Measurements from ENCODE around the gene CPNE9. TPM values are rescaled to one million over a fixed set of nuclear protein-coding genes. Genes with fewer than 3 reads are reported as not detected.

CPNE9 gene
- total RNA-seq, 1 donor from 2014 or later, result not detected

GRCh38 chr3:9732080-9732739 lies 28.6 kb downstream of the CPNE9 start:
- H3K36me3 Mint-ChIP-seq (ENCODE audit: unreplicated experiment), result peaks cover 16% of the 10 kb centered on the region

DNA sequence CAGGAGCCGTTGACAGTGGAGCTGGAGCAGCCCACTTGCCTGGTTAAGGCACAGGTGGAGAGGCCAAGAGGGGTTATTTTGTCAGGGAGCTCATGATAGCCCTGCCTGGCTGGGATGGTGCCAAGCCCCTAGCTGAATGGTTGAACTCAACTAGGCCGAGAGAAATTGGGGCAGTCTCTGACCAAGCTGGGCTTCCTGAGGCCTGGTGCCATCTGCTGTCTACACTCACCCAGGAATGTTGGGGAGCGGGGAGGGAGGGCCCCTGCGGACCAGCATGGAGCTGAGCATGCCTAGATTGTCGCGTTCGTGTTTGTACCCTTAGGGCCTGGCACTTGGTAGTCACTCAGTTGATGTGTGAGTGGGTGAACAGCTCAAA lies 29.1 kb downstream of the CPNE9 start:
- no peaks in the 10 kb centered on the region for H3K9me3 Mint-ChIP-seq (ENCODE audit: unreplicated experiment)
- peaks cover 16% of the 10 kb centered on the region for H3K36me3 Mint-ChIP-seq (ENCODE audit: unreplicated experiment)
- DNase-seq (ENCODE audit: extremely low spot score, unreplicated experiment), result no peak
- TF ChIP-seq, protein P1, sequence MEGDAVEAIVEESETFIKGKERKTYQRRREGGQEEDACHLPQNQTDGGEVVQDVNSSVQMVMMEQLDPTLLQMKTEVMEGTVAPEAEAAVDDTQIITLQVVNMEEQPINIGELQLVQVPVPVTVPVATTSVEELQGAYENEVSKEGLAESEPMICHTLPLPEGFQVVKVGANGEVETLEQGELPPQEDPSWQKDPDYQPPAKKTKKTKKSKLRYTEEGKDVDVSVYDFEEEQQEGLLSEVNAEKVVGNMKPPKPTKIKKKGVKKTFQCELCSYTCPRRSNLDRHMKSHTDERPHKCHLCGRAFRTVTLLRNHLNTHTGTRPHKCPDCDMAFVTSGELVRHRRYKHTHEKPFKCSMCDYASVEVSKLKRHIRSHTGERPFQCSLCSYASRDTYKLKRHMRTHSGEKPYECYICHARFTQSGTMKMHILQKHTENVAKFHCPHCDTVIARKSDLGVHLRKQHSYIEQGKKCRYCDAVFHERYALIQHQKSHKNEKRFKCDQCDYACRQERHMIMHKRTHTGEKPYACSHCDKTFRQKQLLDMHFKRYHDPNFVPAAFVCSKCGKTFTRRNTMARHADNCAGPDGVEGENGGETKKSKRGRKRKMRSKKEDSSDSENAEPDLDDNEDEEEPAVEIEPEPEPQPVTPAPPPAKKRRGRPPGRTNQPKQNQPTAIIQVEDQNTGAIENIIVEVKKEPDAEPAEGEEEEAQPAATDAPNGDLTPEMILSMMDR (IDR thresholded peaks at IDR 0.05), result no peak
- peak overlapping the region; percentile 50 for H3K27ac Mint-ChIP-seq (ENCODE audit: unreplicated experiment)
- H3K4me3 Mint-ChIP-seq (ENCODE audit: unreplicated experiment), result peak overlapping the region; percentile 80
- peaks cover 2% of the 10 kb centered on the region for H3K27me3 Mint-ChIP-seq (ENCODE audit: unreplicated experiment)
- peaks cover 27% of the 10 kb centered on the region for H3K4me1 Mint-ChIP-seq (ENCODE audit: unreplicated experiment)

More at GRCh38 chr3:9732080-9732739, 28.6 kb downstream of the CPNE9 start:
- peak overlapping the region; percentile 50 for H3K27ac Mint-ChIP-seq (ENCODE audit: unreplicated experiment)
- no peak for DNase-seq (ENCODE audit: extremely low spot score, unreplicated experiment)
- peak overlapping the region; percentile 80 for H3K4me3 Mint-ChIP-seq (ENCODE audit: unreplicated experiment)
- peaks cover 27% of the 10 kb centered on the region for H3K4me1 Mint-ChIP-seq (ENCODE audit: unreplicated experiment)
- H3K9me3 Mint-ChIP-seq (ENCODE audit: unreplicated experiment), result no peaks in the 10 kb centered on the region
- TF ChIP-seq, protein P1 (IDR thresholded peaks at IDR 0.05), result no peak
- peaks cover 7% of the 10 kb centered on the region for H3K27me3 Mint-ChIP-seq (ENCODE audit: unreplicated experiment)

- H3K4me3 Mint-ChIP-seq (ENCODE audit: unreplicated experiment), result no peak overlapping the region
- H3K9me3 Mint-ChIP-seq (ENCODE audit: unreplicated experiment), result no peaks in the 10 kb centered on the region
- no peak for DNase-seq (ENCODE audit: extremely low spot score, unreplicated experiment)
- TF ChIP-seq, protein P1 (IDR thresholded peaks at IDR 0.05), result no peak
- H3K27me3 Mint-ChIP-seq (ENCODE audit: unreplicated experiment), result no peaks in the 10 kb centered on the region
- H3K4me1 Mint-ChIP-seq (ENCODE audit: unreplicated experiment), result peaks cover 17% of the 10 kb centered on the region
- H3K36me3 Mint-ChIP-seq (ENCODE audit: unreplicated experiment), result peaks cover 46% of the 10 kb centered on the region
- H3K27ac Mint-ChIP-seq (ENCODE audit: unreplicated experiment), result no peak overlapping the region
Observed at GRCh38 chr3:9736831-9737230, 33.2 kb downstream of the CPNE9 start.

GRCh38 chr3:9739181-9739580 lies 35.5 kb downstream of the CPNE9 start:
- Mint-ChIP-seq H3K27ac (ENCODE audit: unreplicated experiment) (no peak overlapping the region), H3K4me1 (ENCODE audit: unreplicated experiment) (no peaks in the 10 kb centered on the region), H3K27me3 (ENCODE audit: unreplicated experiment) (no peaks in the 10 kb centered on the region), H3K4me3 (ENCODE audit: unreplicated experiment) (no peak overlapping the region), H3K9me3 (ENCODE audit: unreplicated experiment) (no peaks in the 10 kb centered on the region), H3K36me3 (ENCODE audit: unreplicated experiment) (peaks cover 57% of the 10 kb centered on the region)
- TF ChIP-seq, protein P1 (IDR thresholded peaks at IDR 0.05), result no peak
- no peak for DNase-seq (ENCODE audit: extremely low spot score, unreplicated experiment)

DNA sequence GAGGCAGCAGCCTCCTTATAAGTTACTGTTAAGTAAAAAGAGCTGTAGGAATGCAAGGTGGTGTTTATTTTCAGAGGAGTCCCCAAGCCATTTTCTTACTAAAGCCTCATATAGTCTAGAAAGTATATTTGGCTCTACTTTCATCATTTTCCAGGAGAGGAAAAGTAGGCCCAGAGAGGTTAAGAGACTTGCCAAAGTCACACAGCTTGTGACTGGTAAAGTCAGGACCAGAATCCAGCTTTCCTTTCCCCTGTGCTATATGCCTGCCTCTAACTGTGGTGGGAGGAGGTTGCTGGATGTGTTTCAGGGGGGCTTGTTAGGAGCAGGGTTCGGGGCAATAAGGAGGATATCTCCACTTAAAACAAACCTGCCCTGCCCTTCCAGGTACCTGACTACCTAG lies 38.9 kb downstream of the CPNE9 start:
- H3K27ac Mint-ChIP-seq (ENCODE audit: unreplicated experiment), result no peak overlapping the region
- peaks cover 63% of the 10 kb centered on the region for H3K36me3 Mint-ChIP-seq (ENCODE audit: unreplicated experiment)
- DNase-seq (ENCODE audit: extremely low spot score, unreplicated experiment), result no peak
- H3K4me1 Mint-ChIP-seq (ENCODE audit: unreplicated experiment), result peaks cover 2% of the 10 kb centered on the region
- H3K4me3 Mint-ChIP-seq (ENCODE audit: unreplicated experiment), result no peak overlapping the region
- H3K9me3 Mint-ChIP-seq (ENCODE audit: unreplicated experiment), result no peaks in the 10 kb centered on the region
- no peaks in the 10 kb centered on the region for H3K27me3 Mint-ChIP-seq (ENCODE audit: unreplicated experiment)
- TF ChIP-seq, protein P1 (IDR thresholded peaks at IDR 0.05), result no peak

Measured in osteocyte (in vitro differentiated cells).